Lung microvascular endothelial cell (primary cell): Measurements from ENCODE around the gene IFT22. TPM values are rescaled to one million over a fixed set of nuclear protein-coding genes. Genes with fewer than 3 reads are reported as not detected.

Experiments
- DNase-seq, 2 donors: peaks; one replicate each; pipeline versions ENCODE4 v3.0.0 to v3.0.0-alpha.2; 2010; ENCODE audit warnings: low read depth in 2 of 2
- total RNA-seq: library from RNA; depleted of rRNA; stranded (reverse); fragments of >200 nt; gene quantifications from 2 replicates; pipeline ENCODE4 v1.2.1, GENCODE V29; 2014

Gene IFT22
- total RNA-seq, 1 donor from 2014 or later, result 9.5 TPM

DNA sequence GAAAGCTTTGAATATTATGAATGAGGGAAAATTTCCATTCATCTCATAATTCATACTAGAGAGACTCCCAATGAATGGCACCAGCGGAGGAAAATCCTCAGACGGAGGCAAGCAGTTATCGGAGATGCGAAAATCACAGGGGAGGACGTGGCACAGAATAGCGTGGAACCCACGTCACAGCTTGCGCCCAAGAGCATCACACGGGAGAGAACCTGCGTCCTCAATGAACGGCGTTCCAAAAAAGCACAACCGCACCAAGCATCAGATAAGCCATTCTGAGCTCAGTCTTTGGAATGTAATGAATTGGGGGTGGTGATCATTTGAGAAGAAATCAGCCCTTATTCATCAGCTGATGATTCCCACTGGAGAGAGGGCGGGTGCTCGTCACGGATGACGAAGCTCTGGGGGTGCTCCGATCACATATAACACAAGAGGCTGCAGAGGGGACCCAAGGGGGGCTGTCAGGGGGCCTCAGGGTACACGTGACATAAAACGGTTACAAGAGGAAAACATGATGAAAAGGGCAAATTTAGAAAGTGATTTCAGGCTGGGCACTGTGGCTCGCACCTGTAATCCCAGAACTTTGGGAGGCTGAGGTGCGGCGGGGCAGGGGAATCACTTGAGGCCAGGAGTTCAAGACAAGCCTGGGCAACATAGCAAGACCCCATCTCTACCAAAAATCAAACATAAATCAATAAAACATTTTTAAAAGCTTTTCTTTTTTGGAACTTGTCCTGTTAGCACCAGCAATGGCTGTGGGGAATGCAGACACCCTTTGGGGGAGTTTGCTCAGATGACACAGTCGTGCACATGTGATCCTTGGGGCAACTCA is 42.9 kb downstream of the IFT22 start:
- DNase-seq, result no peak

DNA sequence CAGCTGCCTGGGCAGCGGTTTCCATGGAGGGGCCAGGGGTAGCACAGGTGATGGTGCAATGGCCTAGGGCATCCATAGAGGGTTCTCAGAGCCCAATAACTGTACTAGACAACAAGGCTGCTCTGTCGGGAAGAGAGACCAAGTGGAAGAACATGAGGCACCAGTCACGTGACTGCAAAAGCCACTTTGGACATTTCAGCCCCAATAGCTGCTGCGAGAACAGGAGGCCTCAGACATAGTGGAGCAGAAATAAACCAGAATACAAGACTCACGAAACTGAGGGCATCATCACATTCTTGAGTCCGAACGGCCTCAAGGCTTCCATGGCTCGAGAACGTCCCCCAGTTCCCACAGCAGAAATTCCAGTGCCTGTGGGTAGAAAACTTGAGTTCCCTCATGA is 44.5 kb downstream of the IFT22 start:
- no peak for DNase-seq

DNA sequence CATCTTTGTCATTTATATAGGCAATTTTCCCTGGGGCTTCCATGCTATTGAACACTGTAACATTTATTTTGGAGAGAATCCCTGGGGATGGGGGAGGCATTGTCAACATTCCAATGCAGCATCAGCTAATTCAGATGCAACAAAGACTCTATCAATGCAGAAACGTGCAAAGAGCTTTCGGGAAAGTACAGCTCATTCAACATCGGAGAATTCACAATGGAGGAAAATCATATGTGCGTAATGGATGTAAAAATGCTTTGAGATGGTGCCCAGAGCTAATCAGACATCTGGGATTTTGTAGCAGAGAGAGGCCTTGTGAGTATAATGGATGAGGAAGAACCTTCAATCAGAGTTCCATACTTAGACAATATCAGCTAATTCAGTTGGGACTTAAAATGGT is 48.4 kb downstream of the IFT22 start:
- no peak for DNase-seq

DNA sequence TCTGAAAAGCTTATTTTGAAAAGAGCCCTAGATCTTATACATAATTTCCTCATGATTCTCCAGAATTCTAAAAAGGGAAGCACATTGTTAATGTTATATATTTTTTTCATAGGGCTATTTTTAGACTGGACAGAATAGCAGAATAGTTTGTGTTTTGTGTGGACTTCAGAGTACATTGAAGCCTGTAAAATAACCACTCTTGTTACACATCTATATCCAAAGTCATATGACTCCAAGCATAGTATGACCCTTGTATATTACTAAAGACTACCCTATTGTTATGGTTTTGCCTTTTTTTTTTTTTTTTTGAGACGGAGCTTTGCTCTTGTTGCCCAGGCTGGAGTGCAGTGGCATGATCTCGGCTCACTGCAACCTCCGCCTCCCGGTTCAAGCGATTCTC is 50.6 kb downstream of the IFT22 start:
- DNase-seq, result no peak

DNA sequence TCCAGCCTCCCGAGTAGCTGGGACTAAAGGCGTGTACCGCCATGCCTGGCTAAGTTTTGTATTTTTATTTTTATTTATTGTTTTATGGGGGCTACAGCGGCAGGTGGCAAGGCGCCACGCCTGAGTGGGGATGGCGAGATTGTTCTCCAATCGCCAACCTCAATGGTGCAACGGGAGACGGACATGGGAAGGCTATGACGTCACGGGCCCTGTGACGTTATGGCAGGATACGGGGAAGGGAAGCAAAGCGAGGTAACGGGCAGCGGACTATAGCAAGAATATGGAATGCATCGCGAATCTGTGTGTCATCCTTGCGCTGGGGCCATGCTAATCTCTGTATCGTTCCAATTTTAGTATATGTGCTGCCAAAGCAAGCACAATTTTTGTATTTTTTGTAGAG is 51.9 kb downstream of the IFT22 start:
- no peak for DNase-seq

DNA sequence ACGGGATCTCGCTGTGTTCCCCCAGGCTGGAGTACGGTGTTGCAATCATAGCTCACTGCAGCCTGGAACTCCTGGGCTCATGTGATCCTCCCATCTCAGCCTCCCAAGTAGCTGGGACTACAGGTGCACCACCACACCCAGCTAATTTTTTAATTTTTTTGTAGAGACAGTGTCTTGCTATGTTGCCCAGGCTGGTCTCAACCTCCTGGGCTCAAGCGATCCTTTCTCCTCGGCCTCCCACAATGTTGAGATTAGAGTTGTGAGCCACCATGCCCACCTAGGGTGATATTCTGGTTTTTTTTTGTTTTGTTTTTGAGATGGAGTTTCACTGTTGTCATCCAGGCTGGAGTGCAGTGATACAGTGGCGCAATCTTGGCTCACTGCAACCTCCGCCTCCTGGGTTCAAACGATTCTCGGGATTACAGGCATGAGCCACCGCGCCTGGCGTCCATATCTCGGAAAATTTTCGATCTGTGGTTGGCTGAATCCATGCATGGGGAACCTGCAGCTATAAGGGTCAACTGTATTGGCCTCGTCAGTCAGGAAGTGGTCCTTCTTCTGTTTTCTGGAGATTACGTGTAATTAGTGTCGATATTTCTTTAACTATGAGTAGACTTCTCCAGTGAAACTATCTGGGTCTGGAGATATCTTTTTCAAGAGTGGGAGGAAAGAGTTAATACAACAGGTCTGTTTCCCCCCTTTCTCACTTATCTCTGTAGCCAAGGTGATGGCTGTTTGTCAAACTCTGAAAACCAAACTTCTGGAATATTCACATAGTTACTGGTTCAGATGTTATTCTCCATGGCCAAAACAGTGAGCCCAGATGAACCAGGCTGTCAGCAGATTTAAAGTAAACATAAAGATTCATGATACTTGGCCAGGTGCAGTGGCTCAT is 55.7 kb downstream of the IFT22 start:
- DNase-seq, result no peak

DNA sequence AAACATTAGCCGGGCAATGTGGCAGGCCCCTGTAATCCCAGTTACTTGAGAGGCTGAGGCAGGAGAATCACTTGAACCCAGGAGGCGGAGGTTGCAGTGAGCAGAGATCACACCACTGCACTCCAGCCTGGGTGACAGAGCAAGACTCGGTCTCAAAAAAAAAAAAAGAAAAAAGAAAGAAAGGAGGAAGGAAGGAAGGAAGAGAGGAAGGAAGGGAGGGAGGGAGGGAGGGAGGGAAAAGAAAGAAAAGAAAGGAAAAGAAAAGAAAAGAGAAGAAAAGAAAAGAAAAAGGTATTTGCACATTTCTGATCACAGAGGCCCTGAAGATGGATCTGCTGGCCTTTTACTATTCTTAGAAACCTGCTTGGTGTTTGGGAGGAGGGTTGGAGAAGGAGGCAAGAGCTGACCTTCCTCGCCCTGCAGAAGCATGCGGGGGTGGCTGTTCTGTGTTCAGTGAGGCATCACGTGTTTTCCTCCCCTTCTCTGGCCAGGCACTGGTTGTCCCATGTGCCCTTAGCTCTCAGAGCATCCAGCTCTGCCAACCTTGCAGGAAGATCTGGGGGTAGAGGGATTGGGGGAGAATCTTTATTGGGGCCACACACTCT is 57.4 kb downstream of the IFT22 start:
- peak in 1 of 2 donors; percentile 8 for DNase-seq

Other genes starting within 250 kb of the IFT22 start
- 9.2 and 18.3 TPM in 2 replicates for gene TRIM56, start 236.3 kb downstream of the IFT22 start, total RNA-seq
- 68.3 and 170 TPM in 2 replicates for gene SERPINE1, start 194.7 kb downstream of the IFT22 start, total RNA-seq
- gene AP1S1, start 167.3 kb downstream of the IFT22 start, total RNA-seq, result 110 and 155 TPM in 2 replicates
- not detected in 2 replicates for gene VGF, start 156.2 kb downstream of the IFT22 start, total RNA-seq
- not detected in 2 replicates for gene NAT16, start 141.5 kb downstream of the IFT22 start, total RNA-seq
- not detected in 2 replicates for gene MOGAT3, start 120.8 kb downstream of the IFT22 start, total RNA-seq
- 34.4 and 38.3 TPM in 2 replicates for gene PLOD3, start 104.2 kb downstream of the IFT22 start, total RNA-seq
- gene ZNHIT1, start 103.6 kb downstream of the IFT22 start, total RNA-seq, result 74.6 and 82.6 TPM in 2 replicates
- 1.3 and 3.2 TPM in 2 replicates for gene CLDN15, start 84.0 kb downstream of the IFT22 start, total RNA-seq
- gene FIS1, start 76.7 kb downstream of the IFT22 start, total RNA-seq, result 151 and 158 TPM in 2 replicates
- gene COL26A1, start 41.1 kb upstream of the IFT22 start, total RNA-seq, result under 0.01 TPM in 1 of 2 replicates, not detected in the other